Stimulated activated CD8-positive, alpha-beta memory T cell treated with anti-CD3 and anti-CD28 coated beads, Interleukin-12 subunit alpha, Interleukin-12 subunit beta, amount 100 ng/mL, for 24 hours (primary cell): ENCODE data around the gene MSMP.
A peak's percentile ranks its signal among the peaks of the same experiment; 100 is the strongest.

ENCODE experiments used
- DNase-seq: peaks from one replicate; pipeline ENCODE4 v3.0.0-alpha.2; 2020; ENCODE audit errors: extremely low read depth

MSMP gene

DNA sequence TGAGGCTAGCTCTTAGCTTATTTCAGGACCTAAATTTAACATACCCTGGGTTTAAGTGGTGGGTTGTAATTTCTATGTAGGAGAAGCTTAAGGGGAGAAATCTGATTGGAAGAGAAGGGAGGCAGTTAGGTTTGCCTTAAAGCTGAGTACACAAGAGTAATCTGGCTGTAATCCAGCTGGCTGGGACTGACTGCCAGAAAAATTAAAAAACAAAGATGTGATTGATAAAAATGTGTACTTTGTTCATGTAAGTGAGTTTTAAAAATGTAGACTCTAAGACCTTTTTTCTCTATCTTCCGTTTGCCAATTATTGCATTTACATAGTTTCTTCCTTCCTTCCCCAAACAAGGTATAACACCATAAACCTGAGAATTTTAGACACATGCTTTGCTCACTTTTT, 17.5 kb upstream of the MSMP start:
- no peak for DNase-seq

DNA sequence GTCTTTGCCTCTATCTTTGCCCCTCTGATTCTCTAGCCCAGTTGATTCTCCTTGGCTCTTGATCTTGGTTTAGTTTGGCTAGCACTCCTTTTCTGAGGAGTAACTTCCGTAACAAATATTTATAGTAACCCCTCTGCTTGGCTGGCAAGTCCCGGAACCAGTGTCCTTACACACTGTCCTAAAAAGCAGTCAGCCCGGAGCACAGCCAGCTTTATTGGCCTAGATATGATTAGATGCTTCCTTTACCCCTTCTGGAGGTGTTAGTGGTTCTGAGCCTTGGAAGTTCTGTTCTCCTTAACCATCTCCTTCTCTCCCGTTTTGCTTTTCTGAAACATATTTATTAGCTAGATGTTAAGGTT, 17.0 kb upstream of the MSMP start:
- no peak for DNase-seq

DNA sequence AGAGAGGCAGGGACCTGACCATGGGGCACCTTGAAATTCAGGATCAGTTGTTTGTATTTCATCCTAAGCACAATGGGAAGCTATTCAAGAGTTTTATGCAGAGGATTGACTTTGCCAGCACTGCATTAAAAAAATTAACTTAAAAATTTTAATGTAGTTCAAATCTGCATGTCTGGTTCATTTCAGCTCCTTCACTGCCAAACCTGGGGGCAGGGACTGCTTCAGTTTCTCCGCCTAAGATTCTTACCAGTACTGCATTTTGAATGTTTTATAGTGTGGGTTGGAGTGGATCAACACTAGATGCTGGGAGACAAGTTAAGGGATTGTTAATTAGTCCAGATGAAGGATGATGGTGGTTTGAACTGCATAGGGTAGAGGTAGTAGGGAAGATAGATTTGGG, 15.7 kb upstream of the MSMP start:
- DNase-seq = no peak

DNA sequence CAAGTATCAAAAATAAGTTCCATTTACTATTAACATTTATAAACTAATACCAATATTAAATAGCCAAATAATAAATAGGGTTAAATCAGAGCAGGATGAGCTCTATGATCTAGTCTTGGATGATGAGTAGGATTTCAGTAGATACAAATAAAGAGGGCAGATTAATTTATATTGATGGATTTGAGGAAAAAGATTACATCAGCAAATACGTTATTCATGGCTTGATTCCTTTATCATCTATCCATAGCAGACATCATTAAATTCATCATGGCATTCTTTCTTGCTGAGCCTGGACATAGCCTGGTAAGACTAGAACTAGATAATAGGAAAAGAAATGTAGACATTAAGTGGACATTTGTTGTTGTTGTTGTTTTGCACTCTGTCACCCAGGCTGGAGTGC, 13.4 kb upstream of the MSMP start:
- no peak for DNase-seq

DNA sequence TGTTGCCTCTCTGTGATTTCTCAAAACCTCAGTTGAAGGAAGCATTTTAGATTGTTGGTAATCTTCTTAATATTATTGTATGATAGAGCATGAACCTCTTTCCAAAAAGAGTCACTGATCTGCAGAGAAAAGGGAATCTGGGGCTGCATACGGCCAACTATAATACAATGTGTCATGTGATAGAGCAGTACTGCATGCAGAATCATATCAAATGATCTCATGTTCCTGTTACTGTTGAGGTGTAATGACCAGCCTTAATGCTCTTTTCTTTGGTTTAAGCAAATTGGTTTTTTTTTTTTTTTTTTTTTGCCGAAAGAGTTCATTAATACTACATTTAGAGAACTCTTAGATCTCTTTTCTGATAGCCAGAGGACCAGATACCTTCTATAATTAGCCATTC, 12.9 kb upstream of the MSMP start:
- no peak for DNase-seq

DNA sequence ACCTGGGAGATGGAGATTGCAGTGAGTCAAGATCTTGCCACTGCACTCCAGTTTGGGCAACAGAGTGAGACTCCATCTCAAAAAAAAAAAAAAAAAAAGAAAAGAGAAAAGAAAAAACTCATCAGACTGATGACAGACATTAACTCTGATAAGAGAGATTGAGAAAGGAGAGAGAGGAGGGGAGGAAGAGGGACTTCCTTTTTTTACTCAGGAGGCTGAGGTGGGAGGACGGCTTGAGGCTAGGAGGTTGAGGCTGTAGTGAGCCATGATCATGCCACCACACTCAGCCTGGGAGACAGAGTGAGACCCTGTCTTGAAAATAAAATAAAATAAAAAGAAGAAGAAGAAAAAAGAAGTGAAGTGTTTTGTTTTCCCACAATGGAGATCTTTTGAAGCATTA, 9.7 kb upstream of the MSMP start:
- no peak for DNase-seq

DNA sequence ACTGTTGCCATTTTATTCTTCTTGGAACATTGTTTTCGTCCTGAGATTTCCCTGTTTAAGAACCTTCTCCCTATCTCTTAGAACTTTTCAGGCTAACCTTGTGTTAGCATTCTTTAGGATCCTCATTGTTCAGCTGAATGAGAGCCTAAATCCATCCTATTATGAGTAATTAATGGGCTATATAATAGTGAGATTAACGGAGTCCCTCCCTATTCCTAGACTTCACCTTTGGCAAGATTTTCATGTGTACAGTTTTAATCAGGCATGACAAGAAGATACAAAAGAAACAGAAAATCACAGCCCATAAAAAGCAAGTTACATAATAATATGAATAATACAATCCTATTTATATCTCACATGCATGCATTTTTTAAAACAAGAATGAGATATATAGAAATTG, 9.1 kb upstream of the MSMP start:
- no peak for DNase-seq

DNA sequence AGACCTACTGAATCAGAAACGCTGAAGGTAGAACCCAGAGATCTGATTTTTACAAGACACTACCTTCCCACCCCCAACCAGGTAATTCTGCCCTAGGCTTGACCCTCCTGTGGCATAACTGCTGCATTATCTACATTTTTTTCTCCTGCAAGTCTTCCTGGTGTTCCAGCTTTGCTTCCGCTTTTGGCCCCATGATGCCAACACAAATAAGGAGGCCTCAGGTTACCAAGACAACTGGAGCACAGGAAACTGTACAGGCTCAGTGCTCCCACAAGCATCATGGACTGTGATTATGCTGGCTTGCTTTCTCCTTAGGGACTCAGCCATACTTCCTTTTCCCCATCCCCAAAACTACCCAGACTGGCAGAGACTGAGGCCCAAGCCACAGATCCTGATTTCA, 6.6 kb upstream of the MSMP start:
- DNase-seq = no peak

DNA sequence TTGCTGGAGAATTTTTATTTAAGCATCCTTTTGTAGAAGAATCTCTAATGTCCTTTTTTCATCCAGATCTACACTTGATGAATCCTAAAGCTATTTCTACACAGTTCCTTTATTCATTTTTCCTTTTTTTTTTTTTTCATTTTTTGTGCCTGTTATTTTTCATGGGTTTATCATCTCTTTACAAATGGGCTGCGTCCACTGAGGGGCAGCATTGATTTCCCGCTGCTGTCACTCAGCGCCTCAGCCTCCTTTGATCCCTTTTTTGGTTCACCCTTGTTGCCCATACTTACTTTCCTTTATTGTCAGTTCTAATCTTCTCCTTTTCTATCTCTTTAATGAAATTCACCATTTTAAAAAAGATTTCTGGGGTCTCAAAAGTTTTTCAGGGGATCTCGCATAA, 5.7 kb upstream of the MSMP start:
- no peak for DNase-seq

DNA sequence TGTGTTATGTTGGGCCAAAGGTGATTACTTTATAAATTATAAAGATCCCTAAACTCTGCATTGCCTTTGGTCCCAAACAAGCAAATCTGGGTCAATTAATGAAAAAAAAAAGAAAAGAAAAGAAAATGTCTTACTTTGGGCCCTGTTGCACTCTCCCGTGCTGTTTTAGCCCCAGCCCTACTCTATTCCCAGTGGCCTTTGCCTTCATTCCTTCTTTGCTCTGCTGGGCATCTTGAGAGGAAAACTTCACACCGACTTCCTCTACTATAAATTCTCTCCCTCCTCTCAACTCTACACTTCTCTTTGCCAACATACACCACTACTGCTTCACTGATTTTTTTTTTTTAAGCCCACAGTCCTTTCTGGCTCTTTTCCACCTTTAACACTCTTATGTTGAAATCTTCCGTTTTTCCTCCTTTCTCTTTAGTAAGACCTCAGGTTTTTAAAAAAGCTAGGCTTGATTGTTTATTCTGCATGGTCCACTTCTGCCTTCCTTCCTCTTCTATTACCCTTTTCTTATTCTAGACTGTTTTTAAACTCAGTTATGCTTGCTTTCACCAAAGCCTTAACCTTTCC, 4.5 kb upstream of the MSMP start:
- DNase-seq = no peak

DNA sequence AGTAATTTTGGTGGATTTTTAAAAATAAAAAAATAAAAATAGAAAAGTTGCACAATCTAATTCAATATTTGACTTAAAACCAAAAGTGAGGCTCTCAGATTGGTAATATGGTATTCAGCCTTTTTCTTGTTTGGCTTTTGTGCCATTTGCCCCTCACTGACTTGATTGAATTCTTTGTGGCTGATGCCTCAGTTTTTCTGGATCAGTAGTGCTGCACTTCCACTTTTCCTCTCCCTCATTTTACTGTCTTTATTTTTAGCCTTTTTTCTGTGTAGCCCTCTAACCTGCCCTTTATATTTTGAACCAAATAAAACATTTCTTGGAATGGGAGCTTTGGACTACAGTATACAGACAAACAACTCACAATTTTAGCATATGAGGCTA, 3.8 kb upstream of the MSMP start:
- no peak for DNase-seq

DNA sequence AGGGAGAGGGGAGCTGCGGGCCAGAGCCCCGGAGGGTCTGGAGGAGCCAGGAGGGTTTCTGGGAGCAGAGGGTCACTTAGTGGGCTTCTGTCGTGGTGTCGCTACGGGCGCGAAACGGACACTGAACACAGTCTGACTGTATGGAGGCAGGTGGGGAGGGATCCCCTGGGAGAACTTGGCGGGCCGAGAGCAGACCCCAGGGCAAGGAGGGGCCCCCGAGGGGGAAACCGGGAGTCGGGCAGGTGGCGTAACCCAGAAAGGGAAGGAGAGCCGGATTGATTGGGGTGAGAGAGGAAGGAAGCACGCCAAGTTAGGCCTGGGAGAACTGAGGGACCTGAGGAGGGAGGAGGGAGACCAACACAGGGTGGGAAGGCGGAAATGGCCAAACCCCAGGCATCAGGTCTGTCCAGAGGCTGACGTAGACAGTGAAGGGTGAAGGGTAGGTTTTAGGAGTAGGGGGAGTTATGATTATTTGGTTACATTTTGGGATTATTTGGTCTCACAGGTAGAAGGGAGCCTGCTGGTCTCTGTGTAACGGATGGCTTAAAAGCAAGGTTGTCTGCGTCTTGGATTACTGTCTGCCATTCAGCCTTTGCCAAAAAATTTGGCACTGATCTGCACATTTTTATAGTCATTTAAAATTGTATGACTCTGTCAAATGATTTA, 3.3 kb upstream of the MSMP start:
- DNase-seq = no peak

DNA sequence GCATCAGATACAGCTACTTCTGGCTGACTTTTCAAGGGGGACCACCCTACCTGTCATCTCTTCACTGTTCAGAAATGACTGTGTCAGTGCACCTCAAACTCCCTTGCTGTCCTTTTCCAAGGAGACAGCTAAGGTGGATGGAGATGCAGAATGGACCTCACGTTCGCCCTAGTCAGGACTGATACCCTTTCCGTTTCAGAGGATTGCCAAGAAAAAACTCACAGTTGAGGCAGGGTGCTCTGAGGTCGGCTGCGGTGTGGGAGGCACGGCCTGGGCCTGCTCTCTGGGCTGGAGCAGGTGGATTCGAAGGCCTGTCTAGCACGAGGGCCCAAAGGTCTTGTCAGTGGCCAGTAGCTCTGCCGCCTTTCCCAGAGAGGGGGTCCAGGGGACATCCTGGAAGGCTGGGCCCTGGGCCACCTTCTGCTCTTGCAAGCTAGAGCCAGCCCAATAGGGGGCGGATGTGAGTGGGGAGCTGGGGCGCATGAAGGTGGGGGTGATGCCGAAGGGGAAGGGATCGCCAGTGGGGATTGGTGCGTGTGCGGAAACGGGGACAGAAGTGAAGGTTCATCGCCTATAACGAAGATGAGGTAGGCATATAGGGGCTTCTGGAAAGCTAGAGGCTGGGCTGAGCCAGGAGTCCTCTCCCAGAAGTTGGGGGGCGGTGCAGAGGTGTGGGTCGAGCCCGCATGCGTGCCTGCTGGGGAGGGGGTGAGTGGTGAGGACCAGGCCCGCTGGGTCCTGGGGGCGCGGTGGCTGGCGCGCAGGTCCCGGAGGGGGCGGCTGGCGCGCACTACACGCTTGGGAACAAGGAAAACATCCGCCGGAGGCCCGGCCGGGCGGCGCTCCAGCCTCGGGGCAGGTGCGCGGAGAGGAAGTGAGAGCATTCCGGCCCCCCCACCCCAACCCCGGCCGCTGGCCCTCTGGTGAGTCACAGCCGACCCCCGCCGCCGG, 2.5 kb upstream of the MSMP start:
- peak; percentile 61 for DNase-seq

DNA sequence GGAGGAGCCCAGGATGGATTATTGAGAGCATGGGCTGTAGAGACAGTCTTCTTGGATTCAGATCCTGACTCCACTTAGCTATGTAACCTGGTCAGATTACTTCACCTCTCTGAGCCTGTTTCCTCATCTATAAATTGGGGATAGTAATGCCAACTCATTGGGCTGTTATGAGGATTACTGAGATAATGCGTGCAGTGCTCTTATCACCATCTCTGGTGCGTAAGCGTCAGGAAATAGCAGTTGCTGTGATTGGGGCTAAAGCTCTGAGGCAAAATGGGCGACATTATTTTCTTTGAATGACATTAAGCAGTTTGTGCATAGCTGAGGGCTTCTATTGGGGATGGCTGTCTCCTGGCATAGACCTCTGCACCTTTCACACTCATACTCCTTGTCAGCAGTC, 995 bp upstream of the MSMP start:
- no peak for DNase-seq

DNA sequence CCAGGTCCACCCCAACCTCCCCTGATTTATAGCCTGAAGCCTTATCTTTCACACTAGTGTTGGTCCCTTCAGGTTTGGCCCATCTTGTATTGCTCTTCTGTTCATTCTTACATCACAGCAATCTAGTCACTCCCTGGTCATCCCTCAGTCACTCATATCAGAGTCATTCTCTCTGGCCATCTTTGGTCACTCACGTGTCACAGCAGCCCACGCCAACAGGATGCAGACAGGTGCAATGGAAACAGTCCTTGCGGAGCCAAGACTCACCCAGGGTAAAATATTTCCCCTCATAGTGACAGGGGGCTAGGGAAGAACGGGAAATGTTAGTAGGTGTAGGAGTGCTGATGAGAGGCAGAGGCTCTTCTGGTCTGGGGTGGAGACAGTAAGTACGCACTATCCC, 610 bp downstream of the MSMP start:
- DNase-seq = no peak

DNA sequence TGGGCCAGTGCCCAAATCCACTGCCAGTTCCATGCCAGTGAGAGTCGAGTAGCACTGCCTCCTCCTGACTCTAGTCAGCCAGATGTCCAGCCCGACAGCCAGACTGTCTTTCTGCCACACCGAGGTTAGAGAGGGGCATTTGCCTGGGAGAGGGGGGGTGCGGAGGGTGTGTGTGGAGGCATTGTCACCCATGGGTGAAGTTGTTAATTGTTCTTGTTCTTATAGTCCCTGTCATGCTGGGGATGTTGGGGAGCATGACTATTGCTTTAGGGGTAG, 3.9 kb downstream of the MSMP start:
- no peak for DNase-seq

DNA sequence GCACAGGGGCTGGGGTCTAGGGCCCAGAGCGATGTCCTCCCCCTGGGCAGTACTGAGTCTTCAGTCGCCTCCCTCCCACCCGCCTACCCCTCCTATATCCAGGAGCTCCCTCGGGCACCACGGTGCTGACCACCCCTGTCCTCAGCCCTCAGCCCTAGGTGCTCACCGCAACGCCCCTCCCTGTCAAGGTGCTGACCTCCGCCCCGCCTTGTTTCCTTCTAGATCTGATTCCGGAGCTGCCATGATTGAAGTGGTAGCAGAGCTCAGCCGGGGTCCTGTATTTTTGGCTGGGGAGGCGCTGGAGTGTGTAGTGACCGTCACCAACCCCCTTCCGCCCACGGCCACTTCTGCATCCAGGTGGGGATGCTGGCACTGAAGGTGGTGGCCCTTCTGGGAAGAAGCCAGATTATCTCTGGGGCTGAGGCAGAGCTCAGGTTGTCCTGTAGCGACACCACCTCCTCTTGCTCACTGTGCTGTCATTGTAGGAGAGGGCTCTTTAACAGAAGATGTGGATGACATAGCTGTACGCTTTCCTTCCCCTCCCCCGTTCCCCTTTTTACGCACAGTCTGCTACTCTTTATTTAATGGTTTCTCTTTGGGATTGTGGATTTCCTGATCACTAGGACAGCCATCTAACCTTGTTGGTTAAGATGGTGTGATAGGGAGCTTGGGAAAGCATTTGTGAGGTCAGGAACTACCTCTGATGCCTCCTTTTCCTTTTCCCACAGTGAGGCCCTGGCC, 4.4 kb downstream of the MSMP start:
- no peak for DNase-seq

DNA sequence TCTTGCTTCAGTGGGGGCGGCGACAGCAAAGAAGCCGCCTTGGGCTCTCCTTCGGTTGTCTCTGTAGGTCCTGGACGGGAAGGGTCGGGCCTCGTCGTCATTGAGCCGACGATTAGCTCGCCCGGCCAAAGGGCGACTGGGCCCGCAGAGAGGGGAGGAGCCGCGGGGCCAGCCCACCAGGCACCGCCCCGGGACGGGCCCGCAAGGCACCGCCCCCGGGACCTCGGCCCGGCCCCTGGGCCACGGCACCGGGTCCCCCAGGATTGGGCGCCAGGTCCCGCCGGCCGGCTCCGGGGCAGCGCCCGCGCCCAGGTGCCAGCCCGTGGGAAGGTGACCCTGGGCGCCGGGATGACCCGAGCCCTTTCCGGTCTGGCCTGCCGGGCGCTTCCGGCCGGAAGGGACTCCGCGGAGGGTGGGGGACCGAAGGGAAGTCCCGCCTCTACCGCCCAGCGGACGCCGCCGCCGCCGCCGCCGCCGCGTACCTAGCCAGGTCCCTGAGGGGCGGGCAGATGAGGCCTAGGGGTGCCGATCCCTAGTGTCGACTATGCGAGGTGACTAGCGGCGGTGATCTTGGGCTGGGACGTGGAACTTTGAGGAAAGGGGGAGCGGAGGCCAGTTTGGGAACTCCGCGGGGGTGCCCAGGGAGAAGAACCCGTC, 5.1 kb downstream of the MSMP start, which contains the start of the genes GBA2 and RGP1:
Gene GBA2 (minus strand): TSS at position 371 of the 657 bp plus-strand sequence. CDS start 524 bp downstream, outside the sequence.
Gene RGP1 (plus strand): TSS at position 430 of the 657 bp plus-strand sequence. CDS start 469 bp downstream, outside the sequence.
- peak; percentile 46 for DNase-seq

DNA sequence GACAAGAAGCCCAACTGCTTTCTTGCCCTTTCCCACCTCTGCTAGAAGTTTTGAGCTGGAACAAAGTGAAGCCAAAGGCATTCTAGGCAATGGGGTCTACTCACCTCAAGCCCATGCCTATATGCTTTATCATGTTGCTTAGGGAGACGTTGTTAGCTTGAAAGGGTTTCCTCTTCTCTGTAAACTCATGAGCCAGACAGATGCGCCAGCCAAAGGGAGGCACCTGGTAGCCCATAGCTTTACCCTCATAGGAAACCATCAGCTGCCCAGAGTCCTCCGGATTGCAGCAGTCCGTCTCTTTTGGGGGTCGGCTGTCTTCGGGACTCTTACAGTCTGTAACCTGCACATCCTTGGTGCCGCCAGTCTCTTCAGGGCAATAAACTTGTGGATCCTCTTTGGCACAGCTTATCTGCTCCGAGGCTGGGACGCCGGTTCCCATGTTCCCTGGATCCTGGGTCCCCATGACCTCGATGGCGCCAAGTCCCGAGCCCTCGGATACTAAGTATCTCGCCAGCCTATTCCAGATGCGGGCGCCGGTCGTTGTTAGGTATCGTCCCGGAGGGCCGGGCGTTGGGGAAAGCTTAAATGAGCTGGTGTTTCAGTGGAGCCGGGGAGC, 5.7 kb downstream of the MSMP start:
- DNase-seq = no peak

DNA sequence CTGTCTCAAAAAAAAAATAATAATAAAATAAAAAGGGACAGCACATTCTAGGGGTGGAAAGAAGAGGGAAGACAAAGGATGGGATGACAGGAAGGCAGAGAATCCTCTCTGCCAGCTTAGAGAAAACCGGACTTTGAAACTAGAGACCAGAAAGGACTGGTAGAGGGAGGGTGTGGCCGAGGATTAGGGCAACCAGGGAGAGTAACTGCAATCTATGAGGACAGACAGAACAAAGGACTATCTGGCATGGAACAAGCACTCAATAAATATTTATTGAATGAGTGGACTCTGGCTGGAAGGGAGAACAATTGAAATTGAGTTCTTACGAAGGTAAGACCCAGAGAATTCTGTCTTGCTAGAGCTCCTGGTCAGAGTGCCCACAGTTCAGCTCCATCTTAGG, 7.5 kb downstream of the MSMP start:
- no peak for DNase-seq

DNA sequence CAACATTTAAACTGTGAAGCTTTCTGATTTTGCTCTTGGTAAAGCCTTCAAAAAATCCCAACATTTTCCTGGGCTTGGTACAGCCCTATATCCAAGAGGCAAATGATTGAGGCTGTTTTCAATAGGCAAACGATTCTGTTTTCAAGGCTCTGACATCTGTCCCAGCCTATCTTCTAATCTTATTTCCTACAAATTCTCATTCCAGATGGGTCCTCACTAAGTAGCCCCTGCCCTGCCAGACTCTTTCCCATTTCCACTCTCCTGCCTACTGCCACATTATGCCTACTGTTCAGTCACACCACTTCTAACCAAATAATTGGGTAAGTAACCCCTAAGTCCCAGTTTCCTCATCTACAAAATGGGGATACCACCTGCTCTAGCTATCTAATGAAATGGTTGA, 8.5 kb downstream of the MSMP start:
- no peak for DNase-seq
